CD4-positive, alpha-beta T cell treated with Interleukin-21 for 1 hour (primary cell): ENCODE data around the gene NAP1L5.

Experiments used
- DNase-seq: peaks from one replicate; pipeline ENCODE4 v3.0.0-alpha.2; 2020

NAP1L5 gene

DNA sequence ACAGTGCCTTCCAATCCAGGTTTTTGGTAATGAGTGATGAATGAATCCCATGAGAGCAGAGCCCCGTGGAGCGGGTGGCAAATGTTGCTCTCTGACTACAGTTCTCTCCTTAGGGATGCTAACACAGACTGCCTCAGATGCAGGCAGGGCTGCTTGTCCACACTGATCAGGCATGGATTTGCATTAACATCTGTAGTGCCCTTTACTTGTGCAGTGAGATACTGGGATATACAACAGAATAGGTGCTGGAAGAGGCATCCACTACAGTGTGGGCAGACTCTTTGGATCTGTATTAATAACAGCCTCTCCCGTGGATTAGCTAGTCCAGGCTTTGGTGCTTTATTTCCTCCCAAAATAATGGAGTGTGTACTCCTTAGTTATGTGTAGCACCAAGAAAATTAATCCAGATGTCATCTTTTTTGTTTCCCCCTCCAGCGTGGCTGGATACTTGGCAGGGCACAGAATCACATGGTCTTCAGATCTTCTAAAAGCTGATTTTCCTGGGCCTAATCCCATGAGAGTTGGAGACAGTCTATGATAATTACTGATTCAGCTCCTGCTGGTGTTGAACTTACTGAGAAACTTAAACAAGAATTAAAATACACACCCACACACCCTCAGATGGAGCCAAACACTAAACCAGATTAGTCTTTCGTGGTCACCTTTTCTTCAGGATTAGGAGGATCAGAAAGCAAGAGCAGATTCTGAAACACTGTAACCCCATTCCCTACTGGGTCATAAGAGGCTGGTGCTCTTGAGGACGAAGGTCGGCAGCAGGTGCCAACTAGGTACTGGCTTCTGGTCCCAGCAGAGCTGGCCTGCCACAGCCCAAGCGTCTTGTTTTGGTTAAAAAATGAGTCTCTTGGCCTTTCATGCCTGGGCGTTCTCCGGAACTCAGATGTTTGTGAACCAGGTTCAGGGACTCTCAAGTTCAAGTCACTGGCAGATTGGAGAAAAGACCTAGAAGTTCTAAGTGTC is 23.1 kb upstream of the NAP1L5 start:
- DNase-seq, result no peak

DNA sequence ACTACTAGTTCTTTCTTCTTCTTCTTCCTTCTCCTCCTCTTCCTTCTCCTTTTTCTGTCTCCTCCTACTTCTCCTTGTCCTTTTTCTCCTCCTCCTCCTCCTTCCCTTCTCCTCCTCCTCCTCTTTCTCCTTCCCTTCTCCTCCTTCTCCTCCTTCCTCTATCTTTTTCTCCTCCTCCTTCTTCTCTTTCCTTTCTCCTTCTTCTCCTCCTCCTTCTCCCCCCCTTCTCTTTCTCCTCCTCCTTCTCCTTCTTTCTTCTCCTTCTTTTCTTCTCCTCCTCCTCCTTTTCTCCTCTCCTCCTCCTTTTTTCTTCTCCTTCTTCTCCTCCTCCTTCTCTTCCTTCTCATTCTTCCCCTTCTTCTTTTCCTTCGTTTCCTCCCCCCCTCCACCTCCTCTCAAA is 21.8 kb upstream of the NAP1L5 start:
- no peak for DNase-seq

DNA sequence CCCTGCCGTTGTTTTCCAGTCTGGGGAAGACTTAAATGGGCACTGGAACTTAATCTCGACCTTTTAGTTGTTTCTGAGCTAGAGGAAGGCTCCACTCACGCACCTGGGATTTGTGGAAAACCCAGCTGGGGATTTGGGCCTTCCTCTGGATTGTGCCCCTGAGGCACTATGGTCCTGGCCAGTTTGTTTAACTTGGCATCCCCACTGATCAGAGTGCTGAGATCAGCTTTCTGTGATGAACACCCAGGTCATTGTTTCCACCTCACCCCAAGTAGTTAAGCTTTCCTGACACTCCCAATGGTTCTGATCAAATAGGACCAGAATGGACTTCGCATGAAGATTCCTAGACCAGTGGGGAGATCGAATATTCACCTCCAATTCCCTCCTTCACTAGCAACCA is 20.5 kb upstream of the NAP1L5 start:
- DNase-seq, result no peak

DNA sequence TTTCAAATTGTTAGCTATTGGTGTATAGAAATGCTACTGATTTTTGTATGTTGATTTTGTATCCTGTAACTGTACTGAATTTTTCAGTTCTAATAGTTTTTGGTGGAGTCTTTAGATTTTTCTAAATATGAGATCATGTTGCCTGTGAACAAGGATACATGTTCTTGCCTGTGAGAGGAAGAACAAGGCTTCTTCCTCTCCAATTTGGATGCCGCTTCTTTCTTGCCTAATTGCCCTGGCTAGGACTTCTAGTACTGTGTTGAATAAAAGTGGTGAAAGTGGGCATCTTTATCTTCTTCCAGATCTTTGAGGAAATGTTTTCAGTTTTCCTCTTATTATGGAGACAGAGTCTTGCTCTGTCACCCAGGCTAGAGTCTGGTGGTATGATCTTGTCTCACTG is 16.2 kb upstream of the NAP1L5 start:
- no peak for DNase-seq

DNA sequence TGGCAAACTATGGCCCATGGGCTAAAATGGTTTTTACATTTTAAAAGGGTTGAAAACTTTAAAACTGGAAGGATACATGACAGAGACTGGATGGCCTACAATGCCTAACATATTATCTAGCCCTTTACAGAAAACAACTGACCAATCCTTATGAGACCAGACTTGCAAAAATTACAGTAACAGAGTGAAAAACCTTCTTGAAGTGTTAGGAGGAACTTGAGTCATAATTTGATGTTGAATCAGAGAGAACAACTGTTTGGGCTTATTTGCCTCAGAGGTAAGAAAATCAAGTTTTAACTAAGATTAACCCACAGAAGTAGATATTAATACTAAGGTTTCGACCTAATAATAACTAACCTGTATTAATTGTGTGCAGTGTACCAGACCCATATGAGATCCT is 12.4 kb upstream of the NAP1L5 start:
- no peak for DNase-seq

DNA sequence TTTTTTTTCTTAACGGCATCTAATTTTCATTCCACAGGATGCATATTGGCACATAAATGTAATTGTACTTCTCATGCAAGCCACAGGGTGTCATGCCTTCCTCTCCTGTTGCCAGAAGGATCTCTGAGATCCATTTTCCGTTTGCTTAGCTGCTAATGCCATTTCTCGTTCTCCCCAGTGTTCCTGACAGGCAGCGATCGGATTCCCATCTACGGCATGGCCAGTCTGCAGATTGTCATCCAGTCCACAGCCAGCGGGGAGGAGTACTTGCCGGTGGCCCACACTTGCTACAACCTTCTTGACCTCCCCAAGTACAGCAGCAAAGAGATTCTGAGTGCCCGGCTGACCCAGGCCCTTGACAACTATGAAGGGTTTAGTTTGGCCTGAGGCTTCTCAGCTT is 8.9 kb upstream of the NAP1L5 start:
- DNase-seq, result no peak

DNA sequence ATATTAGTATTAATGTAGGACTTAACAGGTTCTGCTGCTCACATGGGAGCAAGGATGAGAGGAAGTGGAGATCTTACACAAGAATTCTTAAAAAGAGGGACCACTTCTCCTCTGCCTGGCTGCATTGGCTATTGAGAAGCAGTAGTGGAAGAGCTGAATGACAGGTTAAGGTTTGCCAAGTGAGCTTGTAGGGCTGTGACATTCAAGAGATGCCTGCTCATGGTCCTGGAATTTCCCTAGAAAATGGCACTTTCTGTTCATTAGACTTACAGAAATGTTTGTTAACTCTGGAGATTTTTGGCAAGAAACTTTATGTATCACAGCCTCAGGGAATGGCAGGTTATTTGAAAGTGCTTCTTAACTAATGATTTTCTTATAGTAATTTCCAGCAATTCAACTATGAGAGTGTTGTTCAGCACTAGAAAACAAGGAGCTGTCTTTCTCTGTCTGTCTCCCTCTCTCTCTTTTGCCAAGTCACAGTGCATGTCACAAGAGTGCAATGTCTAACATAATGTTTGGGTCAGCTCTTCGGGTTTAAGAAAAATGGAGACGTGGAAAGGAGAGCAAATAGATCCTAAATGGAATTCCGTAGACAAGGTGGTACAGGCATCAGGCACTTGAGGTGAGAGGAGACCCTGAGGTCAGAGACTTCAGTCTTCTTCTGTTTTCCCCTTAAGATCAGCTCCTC is 8.3 kb upstream of the NAP1L5 start:
- no peak for DNase-seq

DNA sequence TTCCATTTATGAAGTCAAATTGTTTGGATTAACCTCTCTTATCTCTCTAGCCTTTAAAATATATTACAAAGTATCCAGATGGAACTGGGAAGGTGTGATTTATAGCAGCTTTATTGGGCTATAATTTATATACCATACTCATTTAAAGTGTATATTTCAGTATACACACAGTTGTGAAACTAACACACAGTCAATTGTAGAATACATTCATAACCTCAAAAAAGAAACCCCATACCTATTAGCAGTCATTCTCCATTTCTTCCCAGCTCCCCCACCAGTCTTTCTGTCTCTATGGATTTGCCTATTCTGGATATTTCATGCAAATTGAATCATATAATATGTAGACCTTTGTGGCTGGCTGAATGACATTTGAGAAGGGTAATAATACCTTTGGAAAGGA is 7.6 kb upstream of the NAP1L5 start:
- no peak for DNase-seq

DNA sequence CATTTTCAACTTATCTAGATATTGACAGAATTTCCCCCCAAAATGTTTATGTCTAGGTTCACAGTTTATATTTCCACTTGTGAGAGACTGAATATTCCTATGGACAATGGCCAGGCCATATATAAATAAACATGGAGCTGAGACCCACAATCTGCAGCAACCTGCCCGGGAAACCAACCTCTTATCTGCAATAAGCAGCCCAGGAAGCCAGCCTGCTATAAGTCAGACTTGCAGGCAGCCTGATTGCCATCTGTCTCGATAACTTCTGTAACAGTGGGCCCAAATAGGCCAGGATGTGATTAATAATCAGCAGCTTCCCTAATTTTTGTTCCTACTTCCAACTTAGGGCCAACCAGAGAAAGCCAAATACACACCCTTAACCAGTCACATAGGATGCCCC is 5.2 kb upstream of the NAP1L5 start:
- DNase-seq, result no peak

DNA sequence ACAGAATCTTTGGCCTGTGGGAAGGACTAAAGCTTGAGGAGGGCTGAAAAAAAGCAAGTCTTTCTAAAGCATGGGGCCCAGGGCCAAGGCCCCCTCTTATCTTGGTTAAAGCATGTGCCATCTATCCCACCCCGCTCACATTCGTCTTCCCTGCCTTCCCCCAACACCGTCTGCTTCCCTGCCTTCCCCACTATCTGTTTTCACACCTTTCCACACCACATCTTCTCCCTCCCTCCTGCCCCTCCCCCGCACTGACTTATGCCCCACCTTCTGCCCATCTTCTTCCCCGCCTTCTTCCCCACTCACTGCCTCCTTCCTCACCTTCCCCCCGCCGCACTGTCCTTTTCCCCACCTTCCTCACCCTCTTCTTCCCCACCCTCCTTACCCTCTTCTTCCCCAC is 890 bp upstream of the NAP1L5 start:
- no peak for DNase-seq

DNA sequence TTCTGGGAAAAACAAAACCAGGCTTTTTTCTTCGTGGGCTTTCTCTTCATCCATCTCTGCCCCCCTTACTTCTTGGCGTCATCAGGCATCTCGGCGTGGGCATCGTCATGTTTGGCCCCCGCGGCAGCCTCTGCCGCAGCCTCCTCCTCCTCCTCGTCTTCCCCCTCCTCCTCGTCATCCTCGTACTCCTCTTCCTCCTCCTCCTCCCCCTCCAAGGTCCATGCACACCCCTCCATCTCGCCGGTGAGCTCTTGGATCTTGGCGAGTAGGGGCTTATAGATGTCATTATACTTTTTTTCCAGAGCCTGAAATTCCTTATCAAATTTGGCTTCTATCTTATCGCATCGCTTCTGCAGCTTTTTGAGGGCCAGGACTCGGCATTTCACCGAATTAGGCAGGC is 488 bp downstream of the NAP1L5 start:
- DNase-seq, result peak; percentile 40

DNA sequence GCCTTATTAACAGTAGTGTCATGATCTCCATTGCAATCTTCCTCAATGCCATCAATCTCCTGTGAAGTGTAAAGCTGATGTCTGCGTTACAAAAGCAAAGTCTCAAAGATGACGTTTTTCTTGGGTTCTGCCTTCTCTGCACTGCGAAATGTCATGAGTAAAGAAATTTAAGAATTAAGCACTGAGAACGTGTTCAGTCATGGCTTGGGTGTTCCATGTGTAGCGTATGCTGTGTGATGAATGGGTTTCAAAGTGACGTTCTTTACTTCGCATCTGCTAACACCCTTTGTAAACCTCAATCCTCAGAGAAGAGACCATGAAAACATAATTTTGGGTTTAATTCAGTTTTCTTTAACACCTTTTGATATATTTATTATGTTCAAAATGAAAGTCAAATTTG is 999 bp downstream of the NAP1L5 start:
- DNase-seq, result no peak

DNA sequence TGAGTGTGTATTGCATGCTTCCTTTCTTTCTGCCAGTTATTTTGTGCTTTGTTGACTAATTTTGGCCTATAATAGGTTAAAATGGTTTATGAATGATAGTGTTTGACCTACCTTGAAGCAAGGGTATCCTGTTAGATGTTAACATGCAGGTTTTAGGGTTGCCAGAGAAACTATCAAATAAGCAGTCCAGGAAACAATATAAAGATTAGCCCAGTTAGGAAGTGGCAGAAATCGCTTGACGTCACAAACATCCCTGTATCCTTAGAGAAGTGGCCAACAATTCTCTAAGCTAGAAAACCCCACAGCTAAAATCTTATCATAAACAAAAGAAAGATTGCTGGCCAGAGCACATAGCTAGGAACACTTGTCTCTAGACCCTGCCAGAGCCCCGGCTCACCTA is 3.8 kb downstream of the NAP1L5 start:
- DNase-seq, result no peak

DNA sequence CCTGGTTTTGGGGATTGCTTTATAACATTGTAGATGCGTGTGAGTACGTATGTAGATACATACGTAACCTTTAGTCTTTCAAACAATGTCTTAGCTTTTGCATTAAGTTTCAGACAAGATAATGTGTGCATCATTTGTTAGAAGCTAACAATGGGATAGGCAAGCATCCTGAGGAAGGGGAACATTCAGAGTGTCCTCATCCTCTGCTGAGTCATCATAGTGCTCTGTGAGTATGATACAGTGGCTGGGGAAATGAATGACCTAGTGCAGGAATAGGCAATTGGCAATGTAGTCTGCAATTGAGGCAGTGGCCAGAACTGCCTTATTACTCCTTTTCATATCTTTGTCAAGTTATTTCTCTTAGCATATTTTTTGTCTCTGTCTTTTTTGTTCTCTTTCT is 7.3 kb downstream of the NAP1L5 start:
- DNase-seq, result no peak

DNA sequence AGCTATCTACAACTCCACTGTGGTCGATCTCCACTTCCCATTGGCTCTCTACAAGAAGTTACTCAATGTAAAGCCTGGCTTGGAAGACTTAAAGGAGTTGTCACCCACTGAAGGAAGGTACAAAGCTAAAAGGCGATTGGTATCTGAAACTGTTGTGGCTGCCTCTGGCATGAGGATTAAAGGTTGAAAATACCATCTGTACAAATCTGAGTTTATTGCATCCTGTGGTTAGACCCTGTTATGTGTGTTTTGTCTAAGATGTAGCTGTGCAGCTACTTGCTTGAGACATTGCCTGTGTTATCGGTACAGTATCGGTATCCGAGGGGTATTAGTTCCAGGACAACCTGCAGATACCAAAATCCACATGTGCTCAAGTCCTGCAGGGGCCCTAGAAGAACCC is 16.4 kb downstream of the NAP1L5 start:
- no peak for DNase-seq

DNA sequence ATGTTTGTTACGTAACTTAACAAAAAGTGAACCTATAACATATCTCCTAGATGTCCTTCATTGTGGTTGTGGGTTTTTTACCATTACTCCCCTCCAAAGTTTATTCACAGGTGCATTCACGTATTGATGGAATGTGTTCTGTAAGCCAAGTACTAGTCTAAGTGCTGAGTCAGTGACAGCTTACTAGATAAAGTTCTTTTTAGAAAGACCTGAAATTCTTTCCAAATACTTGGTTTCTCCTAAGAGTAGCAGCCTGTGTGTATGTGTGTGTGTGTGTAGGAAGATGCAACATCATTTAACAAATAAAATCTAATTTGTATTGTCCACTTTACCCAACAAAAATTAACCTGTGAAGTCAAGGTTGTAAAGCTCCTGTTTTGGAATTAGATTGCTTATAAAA is 22.1 kb downstream of the NAP1L5 start:
- DNase-seq, result no peak

DNA sequence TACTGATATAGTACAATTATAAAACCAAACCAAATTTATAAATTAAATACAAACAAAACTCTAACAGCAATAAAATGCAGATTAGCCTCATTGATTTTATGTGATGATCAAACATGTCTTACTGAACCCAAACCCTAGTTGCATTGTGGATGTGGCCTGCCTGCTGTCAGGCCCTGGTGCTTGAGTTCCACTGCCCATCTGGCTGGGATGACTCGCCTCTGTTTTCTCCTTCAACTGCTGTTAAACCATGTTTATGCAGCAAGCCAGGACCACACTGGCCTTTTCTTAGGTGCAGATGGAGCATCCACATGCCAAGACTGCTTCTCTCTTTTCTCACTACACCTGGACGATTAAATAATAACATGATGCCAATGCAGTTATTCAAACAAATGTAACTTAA is 22.6 kb downstream of the NAP1L5 start:
- no peak for DNase-seq

DNA sequence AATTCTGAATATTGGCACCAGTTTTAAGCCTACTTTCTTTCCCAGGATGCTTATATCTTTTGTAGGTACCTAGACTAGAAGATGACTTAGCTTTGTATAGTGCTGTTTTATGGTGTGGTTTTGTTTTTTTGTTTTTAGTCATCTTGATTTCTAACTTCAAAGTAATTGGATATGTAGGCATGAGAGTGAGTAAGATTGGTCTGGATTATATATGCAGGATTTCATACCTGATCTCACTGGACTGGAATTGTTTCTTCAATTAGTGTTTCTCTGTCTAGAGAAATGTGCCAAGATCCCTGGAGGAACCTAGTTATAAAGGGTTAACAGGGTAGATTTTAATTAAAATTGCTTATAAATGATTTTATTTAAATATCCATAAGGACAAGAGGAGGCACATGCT is 23.1 kb downstream of the NAP1L5 start:
- DNase-seq, result no peak

DNA sequence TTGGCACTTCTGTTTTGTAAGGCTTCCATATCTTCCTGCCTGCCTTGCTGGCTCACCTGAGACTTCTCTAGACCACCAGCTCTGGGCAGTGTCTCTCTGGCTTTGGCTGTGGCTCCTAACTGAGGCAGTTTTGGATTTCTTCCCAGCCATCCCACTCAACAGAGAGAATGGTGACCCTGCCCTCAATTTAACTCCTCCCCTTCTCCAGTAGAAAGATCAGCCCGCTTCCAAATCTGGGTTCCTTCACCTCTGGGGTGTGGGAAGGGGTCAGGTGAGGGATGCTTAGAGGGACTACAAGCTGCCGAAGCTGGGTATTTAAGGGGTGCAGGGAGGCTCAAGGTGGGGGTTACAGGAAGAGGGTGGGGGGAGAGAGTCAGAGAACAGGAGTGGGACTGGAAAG is 23.7 kb downstream of the NAP1L5 start:
- DNase-seq, result no peak

DNA sequence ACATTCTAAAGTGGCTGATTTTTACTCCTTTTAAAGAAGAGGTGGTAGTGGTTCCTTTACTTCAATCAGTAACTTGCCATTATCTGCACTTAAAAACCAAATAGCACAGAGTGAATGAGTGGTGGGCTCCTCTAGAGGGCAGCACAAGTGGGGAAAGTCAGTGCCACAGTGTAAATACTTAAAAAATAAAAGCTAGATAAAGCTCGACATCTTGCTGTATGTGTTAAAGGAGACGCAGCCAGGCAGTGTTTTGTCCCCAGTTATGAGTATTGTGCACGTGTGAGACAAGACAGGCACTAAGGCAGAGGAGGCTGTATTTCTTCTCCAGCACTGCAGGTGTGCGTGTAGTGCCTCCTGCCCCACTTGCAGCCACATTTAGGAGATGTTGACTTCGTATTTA is 24.6 kb downstream of the NAP1L5 start:
- DNase-seq, result peak; percentile 37

DNA sequence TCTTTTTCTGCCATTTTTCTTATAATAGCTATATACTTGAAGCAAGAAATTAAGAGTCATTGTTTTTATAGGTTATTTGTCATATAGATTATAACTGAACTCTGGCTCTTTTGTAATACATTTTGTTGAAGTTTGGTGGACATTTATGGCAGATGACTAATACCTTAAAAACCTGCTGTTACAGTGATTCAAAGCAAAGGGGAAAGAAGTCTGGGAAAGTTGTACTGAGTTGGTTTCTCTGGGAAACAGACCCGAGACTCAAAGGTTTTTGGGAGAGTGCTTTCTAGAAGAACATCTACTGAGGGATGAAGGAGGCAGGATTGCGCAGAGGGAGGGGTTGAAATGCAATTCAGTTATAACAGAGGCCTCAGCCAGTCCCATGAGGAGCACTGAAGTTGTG is 35.9 kb downstream of the NAP1L5 start:
- no peak for DNase-seq

DNA sequence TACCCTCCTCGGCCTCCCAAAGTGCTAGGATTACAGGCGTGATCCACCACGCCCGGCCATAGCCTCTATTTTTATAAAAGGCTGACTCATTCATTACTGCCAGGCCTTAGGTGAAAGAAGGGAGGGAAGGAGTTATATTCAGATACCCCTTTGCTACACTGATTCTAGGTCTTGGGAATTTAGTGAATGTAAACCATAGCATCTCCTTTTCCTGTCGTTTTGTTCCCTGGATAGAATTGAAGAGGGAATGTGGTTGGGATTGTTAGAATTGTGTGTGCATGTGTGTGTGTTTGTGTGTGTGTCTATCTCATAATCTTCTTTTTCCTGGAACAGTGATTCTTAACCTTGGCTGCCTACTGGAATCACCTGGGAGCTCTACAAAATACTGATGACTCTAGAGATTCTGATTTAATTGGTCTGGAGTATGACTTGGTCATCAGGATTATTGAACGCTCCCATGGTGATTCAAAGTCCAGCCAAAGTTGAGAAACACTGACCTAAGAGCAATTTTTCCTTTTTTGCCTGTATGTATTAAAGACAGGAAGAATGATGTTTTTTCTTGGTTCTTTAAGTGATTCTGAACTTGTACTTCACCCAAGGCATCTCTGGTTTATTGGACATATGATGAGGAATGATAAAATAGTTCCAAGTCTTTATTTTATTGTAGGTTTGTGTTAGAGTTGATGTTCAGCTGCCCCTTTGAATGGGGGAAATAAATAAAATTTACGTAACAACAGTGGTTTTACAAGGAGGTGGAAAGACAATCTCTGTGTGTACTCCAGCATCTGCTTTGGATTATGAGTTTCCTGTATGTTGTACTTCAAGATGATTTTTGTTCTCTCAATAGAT is 37.0 kb downstream of the NAP1L5 start:
- no peak for DNase-seq

DNA sequence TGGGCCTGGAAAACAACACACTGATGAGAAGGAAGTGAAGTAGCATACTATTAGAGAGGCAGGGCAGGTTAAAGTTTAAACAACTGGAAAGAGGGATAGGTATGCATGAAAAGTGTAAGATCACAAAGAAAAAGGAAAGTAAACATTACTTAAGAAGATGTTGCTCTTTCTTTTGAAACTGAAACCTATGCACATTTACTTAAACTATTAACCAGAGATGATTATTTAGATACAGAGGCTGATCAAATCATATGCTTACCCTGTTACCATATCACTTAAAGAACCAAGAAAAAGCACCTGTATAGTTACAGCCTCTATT is 37.8 kb downstream of the NAP1L5 start:
- no peak for DNase-seq
